Colonic mucosa (tissue), 4 donors: ENCODE results near the gene MAZ. TPM values are rescaled to one million over a fixed set of nuclear protein-coding genes. Genes with fewer than 3 reads are reported as not detected.

Source experiments
- DNase-seq: peaks from one replicate; pipeline ENCODE4 v3.0.0-alpha.2; 2020
- H3K27ac ChIP-seq: fragments of 200-600 bp; one replicate; pipeline ENCODE4 v1.8.0; 2021
- H3K27me3 ChIP-seq: fragments of 200-600 bp; one replicate; pipeline ENCODE4 v1.8.0; 2021
- H3K36me3 ChIP-seq: fragments of 200-600 bp; one replicate; pipeline ENCODE4 v1.8.0; 2021
- H3K4me1 ChIP-seq: fragments of 200-600 bp; one replicate; pipeline ENCODE4 v1.8.0; 2021; ENCODE audit warnings: mild to moderate bottlenecking
- H3K4me3 ChIP-seq: fragments of 200-600 bp; one replicate; pipeline ENCODE4 v1.8.0; 2021
- H3K9ac ChIP-seq, 2 donors: one replicate each; pipeline ENCODE4 v1.7.0; 2013; ENCODE audit warnings: control low read depth in 2 of 2, low read depth in 2 of 2, low read length in 2 of 2
- H3K9me3 ChIP-seq: fragments of 200-600 bp; one replicate; pipeline ENCODE4 v1.8.0; 2021
- intact Hi-C: fragments of 100-400 bp; cut with DNase I; formaldehyde crosslinking; loops from one replicate; pipeline ENCODE4 v1.14.1; 2022
- total RNA-seq, 2 donors: library from RNA; stranded (reverse); fragmentation: NEBNext Ultra II Directional in 1 of 2; extraction: Animal tissue kit (Norgen Biotek cat#: 25700) in 1 of 2; gene quantifications; one replicate each; pipeline ENCODE4 v1.2.1, GENCODE V29; 2021
- TF ChIP-seq, protein P1 (sequence below): fragments of 200-600 bp; IDR thresholded peaks from one replicate; pipeline ENCODE4 v1.8.0; 2022; ENCODE audit warnings: antibody characterized with exemption, mild to moderate bottlenecking
- donor health status: healthy.
- donor health status: DM: no; HTN: no; CAD: no.
- donor health status: DM: no; HTN: no; CAD: no.

Gene MAZ
- total RNA-seq, 2 donors from 2014 or later, result 286 to 441 TPM

DNA sequence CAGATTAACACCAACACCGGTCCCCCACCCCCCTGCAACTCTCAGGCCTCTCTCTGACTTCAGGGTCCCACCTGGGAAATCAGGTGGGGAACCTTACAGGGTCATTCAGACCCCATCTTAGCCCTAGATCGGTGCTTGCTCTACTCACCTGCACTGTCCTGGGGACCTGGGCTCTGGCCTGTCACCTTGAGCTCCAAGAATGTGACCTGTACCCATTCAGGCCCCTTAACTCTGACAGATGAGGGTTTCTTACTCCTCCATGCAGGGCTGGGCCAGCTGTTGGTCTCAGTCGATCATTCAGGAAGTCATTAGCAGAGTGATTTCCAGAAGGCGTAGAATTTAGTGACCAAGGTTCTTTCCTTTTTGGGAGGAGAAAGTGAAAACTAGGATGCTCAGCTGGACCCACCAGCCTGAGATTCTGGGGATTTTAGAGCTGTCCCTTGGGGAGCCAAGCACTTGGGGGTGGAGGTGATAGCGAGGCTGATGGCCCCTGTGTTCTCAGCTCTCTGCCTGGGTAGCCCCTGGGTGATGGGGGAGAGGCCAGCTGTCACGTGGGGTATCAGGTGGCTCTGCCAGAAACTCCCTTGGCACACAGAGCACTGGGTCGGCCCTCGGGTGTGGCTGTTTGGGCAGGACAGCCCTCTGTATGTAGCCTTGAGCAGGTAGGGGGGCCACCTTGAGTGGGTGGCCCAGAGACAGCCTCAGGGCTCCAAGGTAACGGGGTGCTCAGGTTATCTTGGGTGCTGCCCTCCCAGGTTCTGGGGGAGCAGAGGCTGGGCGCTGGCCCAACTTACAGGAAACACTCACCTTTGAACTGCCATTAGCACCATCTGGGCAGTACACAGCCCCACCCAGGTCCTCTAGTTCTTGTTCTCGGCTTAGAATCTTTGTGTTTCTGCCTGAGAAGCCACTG is 14.7 kb downstream of the MAZ start:
- Histone ChIP-seq H3K9ac (peak overlapping the region; percentile 77 to 100), H3K9me3 (no peaks in the 10 kb centered on the region), H3K4me3 (peak overlapping the region; percentile 82), H3K27me3 (no peaks in the 10 kb centered on the region), H3K4me1 (peaks cover 49% of the 10 kb centered on the region), H3K36me3 (no peaks in the 10 kb centered on the region), H3K27ac (peak overlapping the region; percentile 97)
- TF ChIP-seq, protein P1, sequence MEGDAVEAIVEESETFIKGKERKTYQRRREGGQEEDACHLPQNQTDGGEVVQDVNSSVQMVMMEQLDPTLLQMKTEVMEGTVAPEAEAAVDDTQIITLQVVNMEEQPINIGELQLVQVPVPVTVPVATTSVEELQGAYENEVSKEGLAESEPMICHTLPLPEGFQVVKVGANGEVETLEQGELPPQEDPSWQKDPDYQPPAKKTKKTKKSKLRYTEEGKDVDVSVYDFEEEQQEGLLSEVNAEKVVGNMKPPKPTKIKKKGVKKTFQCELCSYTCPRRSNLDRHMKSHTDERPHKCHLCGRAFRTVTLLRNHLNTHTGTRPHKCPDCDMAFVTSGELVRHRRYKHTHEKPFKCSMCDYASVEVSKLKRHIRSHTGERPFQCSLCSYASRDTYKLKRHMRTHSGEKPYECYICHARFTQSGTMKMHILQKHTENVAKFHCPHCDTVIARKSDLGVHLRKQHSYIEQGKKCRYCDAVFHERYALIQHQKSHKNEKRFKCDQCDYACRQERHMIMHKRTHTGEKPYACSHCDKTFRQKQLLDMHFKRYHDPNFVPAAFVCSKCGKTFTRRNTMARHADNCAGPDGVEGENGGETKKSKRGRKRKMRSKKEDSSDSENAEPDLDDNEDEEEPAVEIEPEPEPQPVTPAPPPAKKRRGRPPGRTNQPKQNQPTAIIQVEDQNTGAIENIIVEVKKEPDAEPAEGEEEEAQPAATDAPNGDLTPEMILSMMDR, result no peak
- intact Hi-C loops, result no loop called here
- peak; percentile 94 for DNase-seq

DNA sequence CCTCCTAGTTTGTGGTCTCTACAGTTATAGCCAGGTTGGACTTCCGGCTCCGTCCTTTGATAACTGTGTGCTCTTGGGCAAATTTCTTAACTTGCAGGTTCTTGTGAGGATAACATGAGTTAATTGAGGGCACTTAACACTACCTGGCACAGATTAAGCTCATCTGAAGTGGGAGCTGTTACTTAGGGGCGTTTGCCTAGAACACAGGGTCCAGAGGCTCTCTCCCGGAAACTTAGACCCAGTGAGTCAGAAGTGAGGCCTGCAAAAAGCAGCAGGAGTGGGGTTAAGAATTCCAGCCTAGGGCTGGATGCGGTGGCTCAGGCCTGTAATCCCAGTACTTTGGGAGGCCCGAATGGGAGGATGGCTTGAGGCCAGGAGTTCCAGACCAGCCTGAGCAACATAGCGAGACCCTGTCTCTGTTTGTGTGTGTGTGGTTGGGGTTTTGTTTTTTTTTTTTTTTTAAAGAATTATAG is 15.3 kb downstream of the MAZ start:
- Histone ChIP-seq H3K27ac (peak overlapping the region; percentile 97), H3K4me3 (peak overlapping the region; percentile 82), H3K27me3 (no peaks in the 10 kb centered on the region), H3K9me3 (no peaks in the 10 kb centered on the region), H3K36me3 (no peaks in the 10 kb centered on the region), H3K9ac (peak overlapping the region; percentile 77 to 100), H3K4me1 (peaks cover 51% of the 10 kb centered on the region)
- intact Hi-C loops, result no loop called here
- TF ChIP-seq, protein P1, result no peak
- DNase-seq, result no peak

DNA sequence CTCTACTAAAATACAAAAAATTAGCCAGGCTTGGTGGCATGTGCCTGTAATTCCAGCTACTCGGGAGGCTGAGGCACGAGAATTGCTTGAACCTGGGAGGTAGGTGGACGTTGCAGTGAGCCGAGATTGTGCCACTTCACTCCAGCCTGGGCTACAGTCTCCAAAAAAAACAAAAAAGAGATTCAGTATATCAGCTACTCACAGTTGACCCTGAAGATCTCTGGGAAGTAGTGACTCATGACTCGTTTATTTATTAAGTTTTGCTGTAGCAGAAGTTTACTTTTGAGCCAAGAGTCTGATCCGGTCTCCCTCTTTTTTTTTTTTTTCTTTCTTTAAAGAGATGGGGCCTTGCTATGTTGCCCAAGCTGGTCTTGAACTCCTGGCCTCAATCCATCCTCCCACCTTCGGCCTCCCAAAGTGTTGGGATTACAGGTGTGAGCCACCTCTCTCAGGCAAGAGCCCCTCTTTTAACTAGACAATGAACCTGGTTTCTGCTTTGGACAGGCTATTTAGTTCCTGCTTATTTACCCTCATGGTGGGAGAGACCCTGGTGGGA is 18.3 kb downstream of the MAZ start:
- peak overlapping the region; percentile 10 for H3K4me3 ChIP-seq
- peak overlapping the region; percentile 97 for H3K27ac ChIP-seq
- TF ChIP-seq, protein P1, result no peak
- no peaks in the 10 kb centered on the region for H3K9me3 ChIP-seq
- no peak for DNase-seq
- H3K36me3 ChIP-seq, result no peaks in the 10 kb centered on the region
- H3K9ac ChIP-seq, result peak overlapping the region; percentile 8 to 89
- H3K4me1 ChIP-seq, result peaks cover 45% of the 10 kb centered on the region
- intact Hi-C loops, result no loop called here
- H3K27me3 ChIP-seq, result no peaks in the 10 kb centered on the region

DNA sequence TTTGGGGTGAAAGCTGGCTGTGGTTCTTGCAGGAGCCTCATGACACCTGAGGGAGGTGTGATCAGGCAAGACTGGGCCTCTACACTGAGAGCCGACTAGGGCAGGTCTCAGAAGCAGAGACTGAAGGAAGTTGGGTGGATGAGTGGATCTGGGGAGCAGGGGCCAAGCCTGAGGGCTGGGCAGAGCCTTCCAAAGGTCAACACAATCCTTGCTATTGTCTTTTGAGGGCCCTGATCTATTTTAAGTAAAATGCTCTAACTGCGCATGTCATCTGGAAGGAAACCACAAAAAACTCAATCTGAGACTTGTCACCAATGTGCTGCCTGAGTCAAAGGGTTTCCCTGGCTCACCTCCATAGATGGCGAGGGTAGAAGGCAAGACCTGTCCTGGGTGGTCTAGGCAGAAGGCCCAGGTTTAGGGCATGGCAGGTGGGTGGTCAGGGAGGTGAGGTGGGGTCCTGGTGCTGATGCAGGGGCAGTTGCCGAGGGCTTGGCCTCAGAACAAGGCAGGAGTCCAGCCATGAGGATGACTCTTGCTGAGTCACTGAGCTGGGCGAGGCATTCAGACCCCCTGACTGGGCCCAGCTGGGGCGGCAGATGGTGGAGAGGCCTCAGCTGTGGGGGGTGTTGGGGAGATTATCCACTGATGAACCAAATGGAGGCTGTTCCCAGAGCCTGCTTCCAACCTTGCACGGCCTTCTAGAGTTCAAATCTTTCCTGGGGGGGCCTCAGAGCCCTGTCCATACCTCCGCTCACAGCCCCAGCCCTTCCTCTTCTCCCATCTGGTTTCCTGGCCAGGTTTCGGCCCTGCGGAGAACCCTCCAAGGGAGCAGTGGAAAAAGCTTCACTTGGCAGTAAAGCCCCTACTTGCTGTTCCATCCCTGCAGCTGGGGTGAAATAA is 19.1 kb downstream of the MAZ start:
- peaks cover 45% of the 10 kb centered on the region for H3K4me1 ChIP-seq
- H3K9me3 ChIP-seq, result no peaks in the 10 kb centered on the region
- H3K36me3 ChIP-seq, result peaks cover 2% of the 10 kb centered on the region
- peak overlapping the region; percentile 97 for H3K27ac ChIP-seq
- DNase-seq, result peak; percentile 70
- H3K27me3 ChIP-seq, result no peaks in the 10 kb centered on the region
- peak overlapping the region; percentile 10 for H3K4me3 ChIP-seq
- intact Hi-C loops, result no loop called here
- TF ChIP-seq, protein P1, result no peak
- H3K9ac ChIP-seq, result peak overlapping the region in 1 of 2 donors; percentile 89

DNA sequence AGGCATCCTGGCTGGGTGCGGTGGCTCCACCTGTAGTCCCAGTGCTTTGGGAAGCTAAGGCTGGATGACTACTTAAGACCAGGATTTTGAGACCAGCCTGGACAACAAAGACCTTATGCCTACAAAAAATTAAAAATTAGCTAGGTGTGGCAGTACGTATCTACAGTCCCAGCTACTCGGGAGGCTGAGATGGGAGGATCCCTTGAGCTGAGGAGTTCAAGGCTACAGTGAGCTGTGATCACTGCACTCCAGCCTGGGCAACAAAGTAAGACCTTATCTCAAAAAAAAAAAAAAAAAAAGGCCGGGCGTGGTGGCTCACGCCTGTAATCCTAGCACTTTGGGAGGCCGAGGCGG is 20.0 kb downstream of the MAZ start:
- intact Hi-C loops, result no loop called here
- Histone ChIP-seq H3K4me1 (peaks cover 45% of the 10 kb centered on the region), H3K36me3 (peaks cover 10% of the 10 kb centered on the region), H3K4me3 (no peak overlapping the region), H3K9ac (no peak overlapping the region), H3K27me3 (no peaks in the 10 kb centered on the region), H3K27ac (peak overlapping the region; percentile 97), H3K9me3 (no peaks in the 10 kb centered on the region)
- TF ChIP-seq, protein P1, result no peak
- no peak for DNase-seq
